GM12874 (cell line): ENCODE results near the gene MYO18B.

Source experiments
- CTCF ChIP-seq: IDR thresholded peaks from 2 replicates; pipeline ENCODE4 v1.5.1; 2011; ENCODE audit warnings: low read depth, mild to moderate bottlenecking, control low read depth, low read length, moderate library complexity; ENCODE audit not compliant: insufficient read depth

The MYO18B gene

GRCh38 chr22:25935266-25936058, 193.5 kb downstream of the MYO18B start:
- no peak for TF ChIP-seq CTCF

- no peak for TF ChIP-seq CTCF
Measured at GRCh38 chr22:25938151-25938550, 196.2 kb downstream of the MYO18B start.

GRCh38 chr22:25939384-25939783, 197.4 kb downstream of the MYO18B start:
- no peak for TF ChIP-seq CTCF

GRCh38 chr22:25940479-25940878, 198.5 kb downstream of the MYO18B start:
- TF ChIP-seq CTCF, result no peak

- no peak for TF ChIP-seq CTCF
Measured at GRCh38 chr22:25941365-25941960, 199.5 kb downstream of the MYO18B start.

GRCh38 chr22:25942115-25942855, 200.3 kb downstream of the MYO18B start:
- no peak for TF ChIP-seq CTCF

- TF ChIP-seq CTCF, result no peak
Measured at GRCh38 chr22:25942856-25943411, 200.9 kb downstream of the MYO18B start.
